Peyer's patch (tissue), 4 donors: ENCODE measurements around the gene HBEGF.

Experiments used
- POLR2A ChIP-seq, 2 donors: fragments of 450-650 bp; IDR thresholded peaks; one replicate each; pipeline ENCODE4 v1.5.1; 2017; ENCODE audit warnings: antibody characterized with exemption in 2 of 2, mild to moderate bottlenecking in 2 of 2, moderate library complexity in 2 of 2
- TF ChIP-seq, protein P1 (sequence below), 6 experiments: fragments of 450-650 bp in 4 of 6; fragments of 200-600 bp in 2 of 6; sonication (generic) in 1 of 6; IDR thresholded peaks; one replicate each; pipeline ENCODE4 v1.5.1; 2017 to 2019; ENCODE audit warnings: antibody characterized with exemption in 6 of 6, mild to moderate bottlenecking in 3 of 6, moderate library complexity in 1 of 6

DNA sequence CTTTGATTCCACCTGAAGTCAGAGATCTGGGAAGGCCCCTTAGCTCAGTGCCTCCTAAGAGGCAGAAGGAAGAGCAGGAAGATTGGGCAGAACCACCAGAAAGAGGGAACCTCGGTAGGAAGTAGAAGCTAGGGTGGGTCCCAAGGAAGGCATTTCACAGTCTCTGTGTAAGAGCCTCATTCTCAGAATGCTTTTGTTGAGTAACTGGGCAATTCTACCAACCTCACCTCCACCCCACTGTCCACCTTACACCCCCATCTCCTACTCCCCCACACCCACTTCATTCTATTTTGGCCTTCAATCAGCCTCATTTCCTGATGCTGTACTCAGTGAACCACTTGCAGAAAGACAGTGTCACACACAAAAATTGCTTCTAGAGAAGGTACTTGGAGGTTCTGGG is 3.5 kb downstream of the HBEGF start:
- TF ChIP-seq, protein P1, sequence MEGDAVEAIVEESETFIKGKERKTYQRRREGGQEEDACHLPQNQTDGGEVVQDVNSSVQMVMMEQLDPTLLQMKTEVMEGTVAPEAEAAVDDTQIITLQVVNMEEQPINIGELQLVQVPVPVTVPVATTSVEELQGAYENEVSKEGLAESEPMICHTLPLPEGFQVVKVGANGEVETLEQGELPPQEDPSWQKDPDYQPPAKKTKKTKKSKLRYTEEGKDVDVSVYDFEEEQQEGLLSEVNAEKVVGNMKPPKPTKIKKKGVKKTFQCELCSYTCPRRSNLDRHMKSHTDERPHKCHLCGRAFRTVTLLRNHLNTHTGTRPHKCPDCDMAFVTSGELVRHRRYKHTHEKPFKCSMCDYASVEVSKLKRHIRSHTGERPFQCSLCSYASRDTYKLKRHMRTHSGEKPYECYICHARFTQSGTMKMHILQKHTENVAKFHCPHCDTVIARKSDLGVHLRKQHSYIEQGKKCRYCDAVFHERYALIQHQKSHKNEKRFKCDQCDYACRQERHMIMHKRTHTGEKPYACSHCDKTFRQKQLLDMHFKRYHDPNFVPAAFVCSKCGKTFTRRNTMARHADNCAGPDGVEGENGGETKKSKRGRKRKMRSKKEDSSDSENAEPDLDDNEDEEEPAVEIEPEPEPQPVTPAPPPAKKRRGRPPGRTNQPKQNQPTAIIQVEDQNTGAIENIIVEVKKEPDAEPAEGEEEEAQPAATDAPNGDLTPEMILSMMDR (IDR thresholded peaks at IDR 0.05), result no peak
- TF ChIP-seq POLR2A (IDR thresholded peaks at IDR 0.05), result no peak
